Astrocyte (in vitro differentiated cells and primary cell): Measurements from ENCODE around the gene DIP2A. TPM values are rescaled to one million over a fixed set of nuclear protein-coding genes. Genes with fewer than 3 reads are reported as not detected.

Experiments used
- DNase-seq: peaks from one replicate; pipeline ENCODE4 v3.0.0-alpha.2; 2010; ENCODE audit warnings: low read depth
- FAIRE-seq: peaks from 2 replicates; lab custom pipeline; 2011; peaks lifted over from hg19 to GRCh38; lab: Jason Lieb, UNC
- H2AFZ ChIP-seq: 2 replicates; pipeline ENCODE4 v1.6.0; 2012; ENCODE audit warnings: low read depth, low read length, inconsistent platforms
- H3K27ac ChIP-seq: 2 replicates; pipeline ENCODE4 v1.5.1; 2011; ENCODE audit warnings: low read depth, low read length, inconsistent platforms
- H3K27me3 ChIP-seq: 2 replicates; pipeline ENCODE4 v1.6.0; 2011; ENCODE audit warnings: low read length, inconsistent platforms; ENCODE audit not compliant: insufficient read depth
- H3K36me3 ChIP-seq: 2 replicates; pipeline ENCODE4 v1.5.1; 2011; ENCODE audit warnings: low read length, inconsistent platforms; ENCODE audit not compliant: insufficient read depth
- H3K4me1 ChIP-seq: 2 replicates; pipeline ENCODE4 v1.5.1; 2011; ENCODE audit warnings: low read length, inconsistent platforms; ENCODE audit not compliant: insufficient read depth
- H3K4me2 ChIP-seq: 2 replicates; pipeline ENCODE4 v1.6.0; 2012; ENCODE audit warnings: low read length, inconsistent platforms
- H3K4me3 ChIP-seq: 2 replicates; pipeline ENCODE4 v1.5.1; 2011; ENCODE audit warnings: low read depth, mild to moderate bottlenecking, low read length, inconsistent platforms; ENCODE audit not compliant: insufficient read depth
- H3K79me2 ChIP-seq: 2 replicates; pipeline ENCODE4 v1.6.0; 2012; ENCODE audit warnings: mild to moderate bottlenecking, low read length, inconsistent platforms; ENCODE audit not compliant: insufficient read depth
- H3K9ac ChIP-seq: 2 replicates; pipeline ENCODE4 v1.6.0; 2012; ENCODE audit warnings: mild to moderate bottlenecking, low read length, inconsistent platforms
- H3K9me3 ChIP-seq: 2 replicates; pipeline ENCODE4 v1.5.1; 2012; ENCODE audit warnings: low read depth, mild to moderate bottlenecking, low read length, inconsistent platforms; ENCODE audit not compliant: insufficient read depth
- H4K20me1 ChIP-seq: 2 replicates; pipeline ENCODE4 v1.6.0; 2012; ENCODE audit warnings: low read length, inconsistent platforms; ENCODE audit not compliant: insufficient read depth
- H3K27ac Mint-ChIP-seq: one replicate; pipeline ENCODE4 v1.8.0; 2021; ENCODE audit warnings: mild to moderate bottlenecking, mixed read lengths; ENCODE audit not compliant: unreplicated experiment
- H3K27me3 Mint-ChIP-seq: one replicate; pipeline ENCODE4 v1.8.0; 2021; ENCODE audit warnings: low read depth, mixed read lengths; ENCODE audit not compliant: unreplicated experiment
- H3K36me3 Mint-ChIP-seq: one replicate; pipeline ENCODE4 v1.8.0; 2021; ENCODE audit warnings: low read depth, mixed read lengths; ENCODE audit not compliant: unreplicated experiment
- H3K4me1 Mint-ChIP-seq: one replicate; pipeline ENCODE4 v1.8.0; 2021; ENCODE audit warnings: low read depth, mixed read lengths; ENCODE audit not compliant: unreplicated experiment
- H3K4me3 Mint-ChIP-seq: one replicate; pipeline ENCODE4 v1.8.0; 2021; ENCODE audit warnings: mild to moderate bottlenecking, moderate library complexity, mixed read lengths; ENCODE audit not compliant: unreplicated experiment
- H3K9me3 Mint-ChIP-seq: one replicate; pipeline ENCODE4 v1.8.0; 2021; ENCODE audit warnings: mild to moderate bottlenecking, mixed read lengths; ENCODE audit not compliant: unreplicated experiment
- CTCF ChIP-seq: IDR thresholded peaks from 2 replicates; pipeline ENCODE4 v1.5.1; 2011; ENCODE audit warnings: low read depth, mild to moderate bottlenecking, inconsistent platforms, low read length, moderate library complexity; ENCODE audit not compliant: insufficient read depth
- EZH2 ChIP-seq: IDR thresholded peaks from 2 replicates; pipeline ENCODE4 v1.6.1; 2012; ENCODE audit warnings: mild to moderate bottlenecking, low read length, inconsistent platforms; ENCODE audit not compliant: insufficient read depth
- total RNA-seq: library from RNA; stranded (reverse); gene quantifications from 2 replicates; pipeline ENCODE4 v1.2.1, GENCODE V29; 2021

The DIP2A gene
- total RNA-seq, 1 donor from 2014 or later: 35.4 TPM

- H3K9ac ChIP-seq: no peak overlapping the region
- H3K4me3 ChIP-seq: no peak overlapping the region
- H3K4me1 Mint-ChIP-seq: no peaks in the 10 kb centered on the region
- no peaks in the 10 kb centered on the region for H3K9me3 ChIP-seq
- DNase-seq (no peak), FAIRE-seq (no peak)
- peaks cover 9% of the 10 kb centered on the region for H4K20me1 ChIP-seq
- no peaks in the 10 kb centered on the region for H3K27me3 Mint-ChIP-seq
- H3K27ac Mint-ChIP-seq: no peak overlapping the region
- no peak overlapping the region for H3K4me3 Mint-ChIP-seq
- H3K79me2 ChIP-seq: no peaks in the 10 kb centered on the region
- no peaks in the 10 kb centered on the region for H3K9me3 Mint-ChIP-seq
- no peaks in the 10 kb centered on the region for H3K27me3 ChIP-seq
- H2AFZ ChIP-seq: no peak overlapping the region
- H3K36me3 ChIP-seq: peaks cover 18% of the 10 kb centered on the region
- H3K4me2 ChIP-seq: no peak overlapping the region
- peaks cover 23% of the 10 kb centered on the region for H3K36me3 Mint-ChIP-seq
- TF ChIP-seq CTCF: no peak
- no peak for TF ChIP-seq EZH2
- H3K4me1 ChIP-seq: no peaks in the 10 kb centered on the region
- no peak overlapping the region for H3K27ac ChIP-seq
Observed at GRCh38 chr21:46546799-46547198, 88.1 kb downstream of the DIP2A start.

- TF ChIP-seq CTCF (no peak), EZH2 (no peak)
- no peaks in the 10 kb centered on the region for H3K4me1 ChIP-seq
- H3K79me2 ChIP-seq: no peaks in the 10 kb centered on the region
- Mint-ChIP-seq H3K4me1 (no peaks in the 10 kb centered on the region), H3K27me3 (no peaks in the 10 kb centered on the region), H3K4me3 (no peak overlapping the region), H3K27ac (no peak overlapping the region), H3K9me3 (no peaks in the 10 kb centered on the region), H3K36me3 (peaks cover 20% of the 10 kb centered on the region)
- H4K20me1 ChIP-seq: no peaks in the 10 kb centered on the region
- H3K4me2 ChIP-seq: no peak overlapping the region
- FAIRE-seq: no peak
- peaks cover 23% of the 10 kb centered on the region for H3K36me3 ChIP-seq
- H2AFZ ChIP-seq: no peak overlapping the region
- H3K9ac ChIP-seq: no peak overlapping the region
- no peak overlapping the region for H3K27ac ChIP-seq
- H3K4me3 ChIP-seq: no peak overlapping the region
- H3K9me3 ChIP-seq: no peaks in the 10 kb centered on the region
- DNase-seq: no peak
- no peaks in the 10 kb centered on the region for H3K27me3 ChIP-seq
Observed at GRCh38 chr21:46549650-46550049, 91.0 kb downstream of the DIP2A start.

- Histone ChIP-seq H2AFZ (no peak overlapping the region), H3K27me3 (no peaks in the 10 kb centered on the region), H3K4me2 (no peak overlapping the region), H3K4me3 (no peak overlapping the region), H3K79me2 (no peaks in the 10 kb centered on the region), H3K4me1 (no peaks in the 10 kb centered on the region), H3K36me3 (peaks cover 20% of the 10 kb centered on the region), H3K9ac (no peak overlapping the region), H4K20me1 (no peaks in the 10 kb centered on the region), H3K9me3 (no peaks in the 10 kb centered on the region), H3K27ac (no peak overlapping the region)
- FAIRE-seq (no peak), DNase-seq (no peak)
- Mint-ChIP-seq H3K4me1 (no peaks in the 10 kb centered on the region), H3K36me3 (peaks cover 18% of the 10 kb centered on the region), H3K4me3 (no peak overlapping the region), H3K27ac (no peak overlapping the region), H3K9me3 (no peaks in the 10 kb centered on the region), H3K27me3 (no peaks in the 10 kb centered on the region)
- TF ChIP-seq EZH2: no peak
- TF ChIP-seq CTCF: no peak
Observed at GRCh38 chr21:46550116-46550941, 91.6 kb downstream of the DIP2A start.
